ENCODE data around the gene SOX18.
A peak's percentile ranks its signal among the peaks of the same experiment; 100 is the strongest.

The SOX18 gene

GRCh38 chr20:64076061-64076997, 26.9 kb upstream of the SOX18 start:
- no peaks in the 10 kb centered on the region for H3K9me3 Mint-ChIP-seq
- peaks cover 39% of the 10 kb centered on the region for H3K4me1 Mint-ChIP-seq
- H3K27ac Mint-ChIP-seq: peak overlapping the region; percentile 92
- ATAC-seq: no peak
- DNase-seq (ENCODE audit: low spot score in 2 of 2): no peak
- H3K36me3 Mint-ChIP-seq: peaks cover 50% of the 10 kb centered on the region
- peak overlapping the region; percentile 91 for H3K4me3 Mint-ChIP-seq

- Mint-ChIP-seq H3K27ac (peak overlapping the region; percentile 37), H3K4me1 (peaks cover 36% of the 10 kb centered on the region), H3K4me3 (peak overlapping the region; percentile 91), H3K36me3 (peaks cover 54% of the 10 kb centered on the region), H3K9me3 (no peaks in the 10 kb centered on the region)
- DNase-seq (ENCODE audit: low spot score in 2 of 2) (no peak), ATAC-seq (no peak)
Observed at GRCh38 chr20:64075556-64075955, 26.1 kb upstream of the SOX18 start.

- H3K9me3 Mint-ChIP-seq: no peaks in the 10 kb centered on the region
- H3K4me3 Mint-ChIP-seq: no peak overlapping the region
- DNase-seq (ENCODE audit: low spot score in 2 of 2) (no peak), ATAC-seq (no peak)
- H3K27ac Mint-ChIP-seq: no peak overlapping the region
- H3K4me1 Mint-ChIP-seq: peaks cover 35% of the 10 kb centered on the region
- peaks cover 57% of the 10 kb centered on the region for H3K36me3 Mint-ChIP-seq
Observed at GRCh38 chr20:64074963-64075362, 25.5 kb upstream of the SOX18 start.

- peaks cover 35% of the 10 kb centered on the region for H3K4me1 Mint-ChIP-seq
- H3K4me3 Mint-ChIP-seq: no peak overlapping the region
- ATAC-seq (no peak), DNase-seq (ENCODE audit: low spot score in 2 of 2) (no peak)
- H3K9me3 Mint-ChIP-seq: no peaks in the 10 kb centered on the region
- peaks cover 57% of the 10 kb centered on the region for H3K36me3 Mint-ChIP-seq
- no peak overlapping the region for H3K27ac Mint-ChIP-seq
Observed at GRCh38 chr20:64074184-64074789, 24.8 kb upstream of the SOX18 start.

- no peak for DNase-seq (ENCODE audit: low spot score in 2 of 2)
- H3K36me3 Mint-ChIP-seq: peaks cover 57% of the 10 kb centered on the region
Observed at GRCh38 chr20:64073476-64074183, 24.2 kb upstream of the SOX18 start.

GRCh38 chr20:64072498-64073063, 23.1 kb upstream of the SOX18 start:
- Mint-ChIP-seq H3K27ac (peak overlapping the region; percentile 68), H3K4me3 (no peak overlapping the region), H3K9me3 (no peaks in the 10 kb centered on the region), H3K4me1 (peaks cover 29% of the 10 kb centered on the region), H3K36me3 (peaks cover 62% of the 10 kb centered on the region)
- ATAC-seq (no peak), DNase-seq (ENCODE audit: low spot score in 2 of 2) (no peak)

More at GRCh38 chr20:64073476-64074183, 24.2 kb upstream of the SOX18 start:
- Mint-ChIP-seq H3K4me1 (peaks cover 29% of the 10 kb centered on the region), H3K9me3 (no peaks in the 10 kb centered on the region), H3K27ac (no peak overlapping the region), H3K4me3 (no peak overlapping the region)
- ATAC-seq: no peak

- no peaks in the 10 kb centered on the region for H3K9me3 Mint-ChIP-seq
- no peak overlapping the region for H3K4me3 Mint-ChIP-seq
- ATAC-seq: no peak
- peaks cover 30% of the 10 kb centered on the region for H3K4me1 Mint-ChIP-seq
- H3K27ac Mint-ChIP-seq: peak overlapping the region; percentile 68
- DNase-seq (ENCODE audit: low spot score in 2 of 2): no peak
- H3K36me3 Mint-ChIP-seq: peaks cover 72% of the 10 kb centered on the region
Observed at GRCh38 chr20:64071341-64072332, 22.2 kb upstream of the SOX18 start.

- Mint-ChIP-seq H3K36me3 (peaks cover 77% of the 10 kb centered on the region), H3K9me3 (no peaks in the 10 kb centered on the region), H3K4me1 (peaks cover 42% of the 10 kb centered on the region), H3K4me3 (no peak overlapping the region), H3K27ac (peak overlapping the region; percentile 68)
- ATAC-seq (no peak), DNase-seq (ENCODE audit: low spot score in 2 of 2) (no peak)
Observed at GRCh38 chr20:64070244-64070993, 21.0 kb upstream of the SOX18 start.

- ATAC-seq (no peak), DNase-seq (ENCODE audit: low spot score in 2 of 2) (no peak)
- Mint-ChIP-seq H3K27ac (no peak overlapping the region), H3K4me3 (no peak overlapping the region), H3K4me1 (peaks cover 49% of the 10 kb centered on the region), H3K9me3 (no peaks in the 10 kb centered on the region), H3K36me3 (peaks cover 78% of the 10 kb centered on the region)
Observed at GRCh38 chr20:64069614-64070243, 20.3 kb upstream of the SOX18 start.

GRCh38 chr20:64069209-64069613, 19.8 kb upstream of the SOX18 start:
- H3K27ac Mint-ChIP-seq: peak overlapping the region; percentile 79
- H3K36me3 Mint-ChIP-seq: peaks cover 78% of the 10 kb centered on the region
- peaks cover 54% of the 10 kb centered on the region for H3K4me1 Mint-ChIP-seq
- ATAC-seq (no peak), DNase-seq (ENCODE audit: low spot score in 2 of 2) (no peak)
- no peaks in the 10 kb centered on the region for H3K9me3 Mint-ChIP-seq
- H3K4me3 Mint-ChIP-seq: no peak overlapping the region

GRCh38 chr20:64068386-64069208, 19.2 kb upstream of the SOX18 start:
- DNase-seq (ENCODE audit: low spot score in 2 of 2) (no peak), ATAC-seq (no peak)
- Mint-ChIP-seq H3K4me3 (no peak overlapping the region), H3K36me3 (peaks cover 78% of the 10 kb centered on the region), H3K9me3 (no peaks in the 10 kb centered on the region), H3K27ac (peak overlapping the region; percentile 79), H3K4me1 (peaks cover 60% of the 10 kb centered on the region)

GRCh38 chr20:64067733-64068307, 18.4 kb upstream of the SOX18 start:
- DNase-seq (ENCODE audit: low spot score in 2 of 2) (no peak), ATAC-seq (no peak)
- H3K27ac Mint-ChIP-seq: peak overlapping the region; percentile 79
- H3K36me3 Mint-ChIP-seq: peaks cover 78% of the 10 kb centered on the region
- peaks cover 61% of the 10 kb centered on the region for H3K4me1 Mint-ChIP-seq
- no peaks in the 10 kb centered on the region for H3K9me3 Mint-ChIP-seq
- no peak overlapping the region for H3K4me3 Mint-ChIP-seq

Data from stimulated activated effector memory CD8-positive, alpha-beta T cell treated with anti-CD3 and anti-CD28 coated beads, Interleukin-12 subunit alpha, Interleukin-12 subunit beta, amount 100 ng/mL, for 72 hours (primary cell).